Inferior parietal cortex (tissue), 1 donor: ENCODE results near the gene OR4X2.
"Not testable (repeated sequence)": the region's sequence is repeated elsewhere in the genome, so short reads cannot be mapped to it uniquely, and the experiment has no call there.

Experiments
- DNase-seq: peaks from one replicate; pipeline ENCODE4 v3.0.0-alpha.2; 2016; ENCODE audit errors: extremely low spot score

OR4X2 gene

GRCh38 chr11:48244804-48245203, at the start of gene OR4X2:
Gene OR4X2 (plus strand): TSS chr11:48245104. CDS start chr11:48245104, 0 bp downstream.
- no peak for DNase-seq

- no peak for DNase-seq
These were observed 37.0 kb upstream of the OR4X2 start for GRCh38 chr11:48207881-48208280.

- no peak for DNase-seq
These were observed 34.9 kb upstream of the OR4X2 start for GRCh38 chr11:48210052-48210451.

- no peak for DNase-seq
These were observed 28.4 kb upstream of the OR4X2 start, which contains the start of gene OR4B1 for GRCh38 chr11:48216510-48216909. Gene OR4B1 (plus strand): TSS chr11:48216810. CDS start chr11:48216810, 0 bp downstream.

- DNase-seq = no peak
These were observed 16.1 kb upstream of the OR4X2 start for GRCh38 chr11:48228761-48229160.

- DNase-seq = not testable (repeated sequence)
These were observed 14.8 kb upstream of the OR4X2 start for GRCh38 chr11:48230057-48230456.

GRCh38 chr11:48237727-48238126, 7.2 kb upstream of the OR4X2 start:
- no peak for DNase-seq

- no peak for DNase-seq
These were observed 2.4 kb upstream of the OR4X2 start for GRCh38 chr11:48242501-48242900.

- DNase-seq = no peak
These were observed 4.0 kb downstream of the OR4X2 start for GRCh38 chr11:48248902-48249301.

GRCh38 chr11:48261600-48261999, 16.7 kb downstream of the OR4X2 start:
- DNase-seq = no peak

GRCh38 chr11:48263423-48263911, 18.6 kb downstream of the OR4X2 start, which contains the start of gene OR4X1:
Gene OR4X1 (plus strand): TSS chr11:48263861. CDS start chr11:48263861, 0 bp downstream.
- DNase-seq = no peak

GRCh38 chr11:48270621-48271020, 25.7 kb downstream of the OR4X2 start:
- DNase-seq = no peak

- no peak for DNase-seq
These were observed 27.7 kb downstream of the OR4X2 start for GRCh38 chr11:48272606-48273005.
